Activated naive CD4-positive, alpha-beta T cell treated with anti-CD3 and anti-CD28 coated beads, Interleukin-2, amount 50 U/mL, for 24 hours (primary cell): ENCODE results near the gene HILPDA.
A peak's percentile ranks its signal among the peaks of the same experiment; 100 is the strongest.
"Not testable (repeated sequence)": the region's sequence is repeated elsewhere in the genome, so short reads cannot be mapped to it uniquely, and the experiment has no call there.

Experiments
- H3K27ac Mint-ChIP-seq: one replicate; pipeline ENCODE4 v1.8.0; 2021; ENCODE audit warnings: mild to moderate bottlenecking, mixed read lengths
- H3K27me3 Mint-ChIP-seq: one replicate; pipeline ENCODE4 v1.8.0; 2021; ENCODE audit warnings: mixed read lengths
- H3K36me3 Mint-ChIP-seq: one replicate; pipeline ENCODE4 v1.8.0; 2021; ENCODE audit warnings: mixed read lengths
- H3K4me1 Mint-ChIP-seq: one replicate; pipeline ENCODE4 v1.8.0; 2021; ENCODE audit warnings: mixed read lengths
- H3K4me3 Mint-ChIP-seq: one replicate; pipeline ENCODE4 v1.8.0; 2021; ENCODE audit warnings: mild to moderate bottlenecking, mixed read lengths
- H3K9me3 Mint-ChIP-seq: one replicate; pipeline ENCODE4 v1.8.0; 2021; ENCODE audit warnings: mixed read lengths

Gene HILPDA

DNA sequence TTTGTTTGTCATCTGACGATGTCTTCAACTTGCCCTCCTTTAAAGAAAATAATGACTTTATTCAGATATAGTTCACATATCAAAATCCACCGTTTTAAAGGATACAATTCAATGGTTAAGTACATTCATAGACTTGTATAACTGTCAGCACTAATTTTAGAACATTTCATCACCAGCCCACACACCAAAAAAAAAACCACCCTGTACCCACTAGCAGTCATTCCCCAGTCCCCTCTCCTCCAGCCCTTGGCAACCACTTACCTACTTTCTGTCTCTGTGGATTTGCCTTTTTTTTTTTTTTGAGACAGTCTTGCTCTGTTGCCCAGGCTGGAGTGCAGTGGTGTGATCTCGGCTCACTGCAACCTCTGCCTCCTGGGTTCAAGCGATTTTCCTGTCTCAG lies 5.3 kb upstream of the HILPDA start:
- Mint-ChIP-seq H3K4me1 (peaks cover 21% of the 10 kb centered on the region), H3K27ac (peak overlapping the region; percentile 30), H3K36me3 (no peaks in the 10 kb centered on the region), H3K27me3 (peaks cover 7% of the 10 kb centered on the region), H3K4me3 (peak overlapping the region; percentile 5), H3K9me3 (no peaks in the 10 kb centered on the region)

DNA sequence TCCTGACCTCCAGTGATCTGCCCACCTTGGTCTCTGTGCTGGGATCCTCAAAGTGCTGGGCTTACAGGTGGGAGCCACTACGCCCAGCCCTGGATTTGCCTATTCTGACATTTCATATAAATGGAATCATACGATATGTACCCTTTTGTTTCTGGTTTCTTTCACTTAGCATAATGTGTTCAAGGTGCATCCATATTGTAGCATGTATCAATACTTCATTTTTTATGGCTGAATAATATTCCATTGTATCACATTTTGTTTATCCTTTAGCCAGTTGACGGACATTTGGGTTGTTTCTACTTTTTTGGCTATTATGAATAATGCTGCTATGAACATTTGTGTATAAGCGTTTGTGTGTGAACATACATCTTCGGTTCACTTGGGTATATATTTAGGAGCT lies 4.8 kb upstream of the HILPDA start:
- no peak overlapping the region for H3K27ac Mint-ChIP-seq
- H3K4me1 Mint-ChIP-seq, result peaks cover 22% of the 10 kb centered on the region
- peaks cover 7% of the 10 kb centered on the region for H3K27me3 Mint-ChIP-seq
- no peak overlapping the region for H3K4me3 Mint-ChIP-seq
- no peaks in the 10 kb centered on the region for H3K9me3 Mint-ChIP-seq
- H3K36me3 Mint-ChIP-seq, result no peaks in the 10 kb centered on the region

DNA sequence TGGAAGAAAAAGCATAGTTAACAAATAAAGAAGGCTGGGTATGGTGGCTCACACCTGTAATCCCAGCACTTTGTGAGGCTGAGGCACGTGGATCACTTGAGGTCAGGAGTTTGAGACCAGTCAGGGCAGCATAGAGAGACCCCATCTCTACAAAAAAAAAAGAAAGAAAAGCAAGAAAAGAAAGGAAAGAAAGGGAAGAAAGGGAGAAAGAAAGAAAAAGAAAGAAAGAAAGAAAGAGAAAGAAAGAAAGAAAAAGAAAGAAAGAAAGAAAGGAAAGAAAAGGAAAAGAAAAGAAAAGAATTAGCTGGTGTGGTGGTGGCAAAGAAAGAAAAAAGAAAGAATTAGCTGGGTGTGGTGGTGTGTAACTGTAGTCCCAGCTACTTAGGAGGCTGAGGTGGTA lies 3.1 kb upstream of the HILPDA start:
- H3K9me3 Mint-ChIP-seq, result no peaks in the 10 kb centered on the region
- peaks cover 30% of the 10 kb centered on the region for H3K4me1 Mint-ChIP-seq
- H3K4me3 Mint-ChIP-seq, result no peak overlapping the region
- no peaks in the 10 kb centered on the region for H3K36me3 Mint-ChIP-seq
- peaks cover 7% of the 10 kb centered on the region for H3K27me3 Mint-ChIP-seq
- H3K27ac Mint-ChIP-seq, result peak overlapping the region; percentile 51

DNA sequence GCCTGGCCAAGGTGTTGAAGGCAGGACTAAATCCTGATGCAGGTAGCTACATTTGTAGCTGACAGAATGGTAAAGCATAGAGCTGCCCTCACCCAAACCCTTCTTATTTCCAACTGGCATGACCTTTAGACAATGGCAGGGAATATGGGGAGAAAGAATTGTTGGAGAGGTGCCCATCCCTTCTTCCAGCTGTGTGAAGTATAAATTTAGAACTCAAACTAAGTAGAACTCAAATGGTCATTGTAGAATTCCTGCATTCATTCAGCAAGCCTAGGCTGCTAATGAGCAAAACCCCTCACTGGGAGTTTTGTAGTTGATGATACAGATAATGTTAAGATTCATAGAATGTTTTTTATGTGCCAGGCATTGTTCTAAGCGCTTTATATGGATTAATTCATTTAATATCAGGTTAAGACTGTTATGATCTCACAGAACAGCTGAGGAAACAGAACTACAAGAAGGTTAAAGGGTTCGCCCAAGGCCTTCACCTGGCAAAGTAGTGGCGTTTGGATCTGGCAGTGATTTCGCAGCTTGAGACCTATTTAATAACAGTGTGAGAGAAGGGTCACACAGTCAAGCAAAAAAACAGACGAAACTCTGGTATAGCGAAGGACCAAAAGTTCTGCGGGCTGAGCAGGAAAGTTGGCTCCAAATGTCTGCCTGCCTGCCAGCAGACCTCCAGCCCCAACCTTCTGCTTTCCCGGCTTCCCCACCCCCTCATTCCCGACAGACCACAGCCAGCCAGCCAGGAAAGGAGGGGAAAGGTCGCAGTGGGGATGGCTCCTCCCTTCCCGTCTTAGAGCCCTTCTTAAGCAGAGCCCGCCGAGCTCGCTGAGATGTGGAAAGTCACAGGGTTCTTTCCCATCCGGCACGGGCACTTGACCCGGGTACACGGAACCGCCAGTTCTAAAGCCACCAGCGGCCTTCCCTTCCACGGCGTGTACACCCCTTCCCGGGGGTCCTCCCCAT lies 1.6 kb upstream of the HILPDA start:
- Mint-ChIP-seq H3K9me3 (no peaks in the 10 kb centered on the region), H3K36me3 (peaks cover 5% of the 10 kb centered on the region), H3K4me1 (peaks cover 43% of the 10 kb centered on the region), H3K27me3 (peaks cover 7% of the 10 kb centered on the region), H3K4me3 (no peak overlapping the region), H3K27ac (no peak overlapping the region)

DNA sequence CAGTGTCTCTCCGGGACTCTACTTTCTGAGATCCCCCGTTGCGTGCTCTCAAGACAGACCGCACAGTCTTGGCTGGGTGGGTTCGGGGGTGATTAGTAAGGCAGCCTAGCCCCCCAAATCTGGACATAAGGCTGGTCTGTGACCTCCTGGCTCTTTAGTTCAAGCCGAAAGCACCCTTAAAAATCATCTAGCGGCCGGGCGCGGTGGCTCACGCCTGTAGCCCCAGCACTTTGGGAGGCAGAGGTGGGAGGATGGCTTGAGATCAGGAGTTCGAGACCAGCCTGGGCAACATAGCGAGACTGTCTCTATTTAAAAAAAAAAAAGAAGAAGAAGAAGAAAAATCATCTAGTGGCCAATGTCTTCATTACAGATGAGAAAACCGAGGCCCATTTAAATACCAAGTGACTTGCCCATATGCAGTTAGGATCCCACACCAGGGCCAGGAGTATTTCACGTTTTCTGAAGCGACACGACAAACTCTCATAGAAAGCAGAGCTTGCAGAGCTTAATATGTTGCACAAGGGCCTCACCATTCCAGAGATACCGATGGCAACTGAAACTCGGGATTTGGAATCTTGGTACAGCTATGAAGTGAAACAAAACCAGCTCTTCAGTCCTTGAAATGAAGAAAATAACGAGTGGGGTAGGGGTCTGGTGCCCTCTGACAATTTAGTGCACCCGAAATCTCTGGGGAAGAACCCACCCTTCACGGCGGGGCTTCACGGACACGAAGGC lies 703 bp upstream of the HILPDA start:
- peaks cover 5% of the 10 kb centered on the region for H3K36me3 Mint-ChIP-seq

DNA sequence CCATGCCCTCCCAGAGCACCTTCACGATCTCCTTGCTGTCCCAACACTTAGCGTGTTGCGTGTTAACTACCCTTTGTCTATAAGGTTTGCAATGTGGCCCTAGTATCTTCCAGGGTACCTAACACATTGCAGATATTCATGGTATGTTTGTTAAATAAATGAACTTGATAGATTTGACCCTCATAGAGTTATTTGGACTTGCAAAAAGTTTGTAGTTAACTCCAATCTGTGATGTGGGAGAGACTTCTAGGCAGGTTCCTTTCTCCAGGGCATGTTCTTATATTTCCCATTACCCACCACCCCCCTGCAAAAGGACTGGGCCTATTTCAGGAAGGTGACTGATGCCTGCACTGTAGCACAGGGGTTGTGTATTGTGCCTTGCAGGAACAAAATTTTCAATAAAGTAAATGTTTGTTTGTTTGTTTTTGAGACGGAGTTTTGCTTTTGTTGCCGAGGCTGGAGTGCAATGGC lies 612 bp downstream of the HILPDA start:
- H3K4me1 Mint-ChIP-seq, result peaks cover 46% of the 10 kb centered on the region
- H3K36me3 Mint-ChIP-seq, result peaks cover 5% of the 10 kb centered on the region
- peak overlapping the region; percentile 82 for H3K27ac Mint-ChIP-seq
- peak overlapping the region; percentile 90 for H3K4me3 Mint-ChIP-seq
- H3K27me3 Mint-ChIP-seq, result peaks cover 7% of the 10 kb centered on the region
- no peaks in the 10 kb centered on the region for H3K9me3 Mint-ChIP-seq

More for the DNA sequence above, 703 bp upstream of the HILPDA start:
- Mint-ChIP-seq H3K27ac (peak overlapping the region; percentile 98), H3K27me3 (peaks cover 7% of the 10 kb centered on the region), H3K9me3 (no peaks in the 10 kb centered on the region), H3K4me3 (peak overlapping the region; percentile 90), H3K4me1 (peaks cover 51% of the 10 kb centered on the region)

DNA sequence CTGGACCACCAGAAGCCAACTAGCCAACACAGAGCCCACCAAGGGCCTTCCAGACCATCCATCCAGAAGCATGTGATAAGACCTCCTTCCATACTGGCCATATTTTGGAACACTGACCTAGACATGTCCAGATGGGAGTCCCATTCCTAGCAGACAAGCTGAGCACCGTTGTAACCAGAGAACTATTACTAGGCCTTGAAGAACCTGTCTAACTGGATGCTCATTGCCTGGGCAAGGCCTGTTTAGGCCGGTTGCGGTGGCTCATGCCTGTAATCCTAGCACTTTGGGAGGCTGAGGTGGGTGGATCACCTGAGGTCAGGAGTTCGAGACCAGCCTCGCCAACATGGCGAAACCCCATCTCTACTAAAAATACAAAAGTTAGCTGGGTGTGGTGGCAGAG lies 1.7 kb downstream of the HILPDA start:
- H3K36me3 Mint-ChIP-seq, H3K27me3 Mint-ChIP-seq, H3K9me3 Mint-ChIP-seq: not testable (repeated sequence)
- peak overlapping the region; percentile 90 for H3K4me3 Mint-ChIP-seq
- H3K27ac Mint-ChIP-seq, result peak overlapping the region; percentile 4
- peaks cover 37% of the 10 kb centered on the region for H3K4me1 Mint-ChIP-seq

DNA sequence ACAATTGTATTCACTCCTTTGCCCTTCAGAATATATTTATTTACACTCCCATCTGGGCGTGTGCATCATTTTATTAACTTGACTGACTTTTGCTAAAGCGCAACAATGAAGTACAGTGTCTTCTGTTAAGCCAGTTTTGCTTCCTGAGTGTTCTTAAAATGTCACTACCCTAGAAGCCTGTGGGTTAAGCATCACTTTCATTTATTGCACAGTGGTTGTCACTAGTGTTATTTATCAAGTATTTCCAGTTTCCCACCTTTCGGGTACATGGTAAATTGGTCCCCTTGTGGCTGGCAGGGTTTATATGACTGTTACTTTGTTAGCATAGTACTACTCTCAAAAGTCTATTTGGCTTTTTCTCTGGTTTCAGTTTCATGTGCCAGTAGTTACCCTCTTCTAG lies 3.3 kb downstream of the HILPDA start:
- Mint-ChIP-seq H3K27ac (peak overlapping the region; percentile 90), H3K27me3 (no peaks in the 10 kb centered on the region), H3K4me3 (peak overlapping the region; percentile 80), H3K4me1 (peaks cover 35% of the 10 kb centered on the region), H3K36me3 (peaks cover 5% of the 10 kb centered on the region), H3K9me3 (no peaks in the 10 kb centered on the region)

DNA sequence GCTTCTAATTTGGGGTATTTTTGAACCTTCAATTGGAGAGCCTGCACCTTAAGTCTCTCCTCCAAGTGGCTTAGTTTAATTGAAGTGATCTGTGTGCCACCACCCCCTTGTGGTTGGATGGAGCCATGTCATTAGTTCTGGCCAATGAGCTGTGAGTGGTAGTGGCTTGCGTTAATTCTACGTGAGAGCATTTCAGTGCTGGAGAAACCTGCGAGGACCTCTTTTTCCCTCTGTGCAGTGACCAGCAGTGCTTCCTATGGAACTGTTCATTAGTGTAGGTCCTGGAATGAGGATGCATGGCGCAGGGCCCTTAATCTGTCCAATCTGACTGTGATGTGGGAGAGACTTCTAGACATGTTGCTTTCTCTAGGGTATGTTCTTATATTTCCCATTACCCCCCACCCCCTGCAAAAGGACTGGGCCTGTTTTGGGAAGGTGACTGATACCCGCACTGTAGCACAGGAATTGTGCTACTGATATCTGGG lies 3.8 kb downstream of the HILPDA start:
- peak overlapping the region; percentile 49 for H3K4me3 Mint-ChIP-seq
- H3K9me3 Mint-ChIP-seq, result no peaks in the 10 kb centered on the region
- peak overlapping the region; percentile 77 for H3K27ac Mint-ChIP-seq
- H3K36me3 Mint-ChIP-seq, result peaks cover 5% of the 10 kb centered on the region
- peaks cover 35% of the 10 kb centered on the region for H3K4me1 Mint-ChIP-seq
- no peaks in the 10 kb centered on the region for H3K27me3 Mint-ChIP-seq

DNA sequence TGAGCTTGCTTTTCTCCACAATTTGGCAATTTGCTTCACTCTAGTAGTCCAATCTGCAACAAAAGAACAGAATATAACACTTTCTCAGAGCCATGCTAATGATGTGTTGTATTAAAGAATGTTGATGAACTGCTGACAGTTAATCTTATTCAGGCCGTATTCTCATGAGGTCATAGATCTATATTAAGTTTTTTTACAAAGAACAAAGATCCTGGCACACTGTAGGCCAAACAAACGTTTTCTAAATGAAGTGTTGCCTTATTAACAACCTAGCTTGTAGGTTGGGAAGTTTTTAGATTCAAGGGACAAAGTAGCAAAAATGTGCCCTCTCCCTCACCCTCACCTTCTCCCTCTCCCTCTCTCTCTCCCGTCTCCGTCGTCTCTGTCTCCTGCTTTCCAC lies 6.8 kb downstream of the HILPDA start:
- Mint-ChIP-seq H3K4me3 (no peak overlapping the region), H3K4me1 (peaks cover 22% of the 10 kb centered on the region), H3K27ac (no peak overlapping the region), H3K27me3 (no peaks in the 10 kb centered on the region), H3K36me3 (peaks cover 5% of the 10 kb centered on the region), H3K9me3 (no peaks in the 10 kb centered on the region)

DNA sequence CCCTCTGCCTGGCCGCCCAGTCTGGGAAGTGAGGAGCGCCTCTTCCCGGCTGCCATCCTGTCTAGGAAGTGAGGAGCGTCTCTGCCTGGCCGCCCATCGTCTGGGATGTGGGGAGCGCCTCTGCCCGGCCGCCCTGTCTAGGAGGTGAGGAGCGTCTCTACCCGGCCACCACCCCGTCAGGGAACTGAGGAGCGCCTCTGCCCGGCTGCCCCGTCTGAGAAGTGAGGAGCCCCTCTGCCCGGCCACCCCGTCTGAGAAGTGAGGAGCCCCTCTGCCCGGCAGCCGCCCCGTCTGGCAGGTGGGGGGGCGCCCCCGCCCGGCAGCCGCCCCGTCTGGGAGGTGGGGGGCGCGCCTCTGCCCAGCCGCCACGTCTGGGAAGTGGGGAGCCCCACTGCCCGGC lies 7.7 kb downstream of the HILPDA start:
- H3K27ac Mint-ChIP-seq, H3K9me3 Mint-ChIP-seq, H3K4me3 Mint-ChIP-seq, H3K27me3 Mint-ChIP-seq, H3K36me3 Mint-ChIP-seq: not testable (repeated sequence)
- H3K4me1 Mint-ChIP-seq, result peaks cover 16% of the 10 kb centered on the region

DNA sequence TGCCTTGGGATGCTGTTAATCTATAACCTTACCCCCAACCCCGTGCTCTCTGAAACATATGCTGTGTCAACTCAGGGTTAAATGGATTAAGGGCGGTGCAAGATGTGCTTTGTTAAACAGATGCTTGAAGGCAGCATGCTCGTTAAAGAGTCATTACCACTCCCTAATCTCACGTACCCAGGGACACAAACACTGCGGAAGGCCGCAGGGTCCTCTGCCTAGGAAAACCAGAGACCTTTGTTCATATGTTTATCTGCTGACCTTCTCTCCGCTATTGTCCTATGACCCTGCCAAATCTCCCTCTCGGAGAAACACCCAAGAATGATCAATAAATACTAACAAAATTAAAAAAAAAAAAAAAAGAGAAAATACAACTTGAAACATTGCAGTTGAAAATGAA lies 8.3 kb downstream of the HILPDA start:
- not testable (repeated sequence) for H3K27me3 Mint-ChIP-seq, H3K4me3 Mint-ChIP-seq, H3K36me3 Mint-ChIP-seq, H3K27ac Mint-ChIP-seq, H3K9me3 Mint-ChIP-seq
- peaks cover 10% of the 10 kb centered on the region for H3K4me1 Mint-ChIP-seq

DNA sequence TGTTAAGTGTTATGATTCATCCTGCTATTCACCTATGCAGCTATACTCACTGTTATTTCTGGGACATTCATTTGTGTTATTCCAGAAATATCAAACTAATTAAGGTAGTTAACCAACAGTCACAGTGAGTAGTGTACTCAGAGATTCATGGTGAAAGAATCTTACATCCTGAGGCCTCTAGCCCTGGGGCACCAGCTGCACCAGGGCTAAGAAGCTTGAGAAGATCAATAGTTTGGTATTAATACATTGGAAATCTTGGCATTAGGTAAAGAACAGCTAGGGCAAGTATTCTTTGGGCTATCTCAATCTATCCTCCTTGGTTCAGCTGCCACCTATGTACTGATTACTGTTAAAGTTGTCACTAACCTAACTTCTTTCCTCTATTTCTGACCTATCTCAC lies 11.2 kb downstream of the HILPDA start:
- not testable (repeated sequence) for H3K9me3 Mint-ChIP-seq

DNA sequence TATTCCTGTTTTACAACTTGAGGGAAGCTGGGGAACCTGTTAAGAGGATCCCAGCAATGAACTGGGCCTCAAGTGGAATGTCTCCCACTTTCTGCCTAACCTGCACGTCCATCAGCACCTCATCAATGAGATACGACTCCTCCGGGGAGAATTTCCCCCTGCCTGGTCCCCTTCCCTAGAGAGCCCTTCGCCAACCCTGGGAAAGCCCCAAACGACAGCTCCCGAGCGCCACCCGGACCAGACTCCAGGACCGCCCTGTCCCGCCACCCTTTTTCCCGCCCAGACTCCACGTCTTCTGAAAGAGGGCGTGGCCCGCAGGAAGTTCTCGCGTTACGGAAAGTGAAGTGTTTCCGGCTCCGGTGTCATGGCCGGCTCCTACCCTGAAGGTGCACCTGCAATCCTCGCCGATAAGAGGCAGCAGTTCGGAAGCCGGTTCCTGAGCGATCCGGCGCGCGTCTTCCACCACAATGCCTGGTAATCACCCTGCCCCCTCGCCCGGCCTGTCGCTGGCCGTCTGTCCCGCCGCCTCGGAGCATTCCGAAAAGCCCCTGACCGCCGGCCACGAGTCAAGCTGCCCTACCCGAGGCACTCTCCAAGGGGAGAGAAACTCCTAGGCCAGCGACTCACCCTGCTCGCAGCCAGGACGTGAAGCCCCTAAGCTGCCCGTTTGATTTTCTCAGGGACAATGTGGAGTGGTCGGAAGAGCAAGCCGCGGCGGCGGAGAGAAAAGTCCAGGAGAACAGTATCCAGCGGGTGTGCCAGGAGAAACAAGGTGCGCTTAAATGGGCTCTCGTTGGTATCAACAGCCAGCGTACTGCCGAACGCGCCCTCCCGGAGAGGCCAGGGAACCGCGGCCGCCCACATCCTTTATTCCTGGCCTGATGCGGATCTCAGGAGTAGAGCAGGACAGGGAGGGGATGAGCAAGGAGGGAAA lies 21.0 kb downstream of the HILPDA start, which contains the start of gene METTL2B:
TSS of gene METTL2B (plus strand) at position 347 of the 934 bp plus-strand sequence. CDS start at position 365, 18 bp downstream.
- H3K27me3 Mint-ChIP-seq, H3K36me3 Mint-ChIP-seq, H3K9me3 Mint-ChIP-seq: not testable (repeated sequence)

More for the DNA sequence above, 11.2 kb downstream of the HILPDA start:
- not testable (repeated sequence) for H3K4me3 Mint-ChIP-seq, H3K4me1 Mint-ChIP-seq, H3K36me3 Mint-ChIP-seq, H3K27me3 Mint-ChIP-seq, H3K27ac Mint-ChIP-seq

DNA sequence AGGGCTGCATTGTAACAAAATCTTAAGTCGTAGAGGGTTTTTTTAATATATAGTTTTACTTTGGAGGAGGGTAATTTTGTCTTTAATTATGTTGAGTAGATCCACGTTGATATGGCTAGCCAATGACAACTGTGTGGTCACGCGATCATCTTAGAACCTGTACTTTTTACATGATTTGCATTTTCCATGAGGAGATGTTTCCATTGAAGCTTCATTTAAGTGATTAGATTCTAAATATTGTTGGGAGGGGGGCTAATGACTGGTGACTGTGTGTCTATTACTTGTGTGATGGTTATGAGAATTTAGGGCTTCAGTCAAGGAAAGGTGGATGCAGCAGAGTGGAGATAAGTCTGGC lies 21.6 kb downstream of the HILPDA start:
- peak overlapping the region; percentile 91 for H3K4me3 Mint-ChIP-seq

More for the DNA sequence above, 21.0 kb downstream of the HILPDA start, which contains the start of gene METTL2B:
- peak within 1 kb of the TSS; percentile 91 for H3K4me3 Mint-ChIP-seq
- peaks cover 26% of the 10 kb centered on the region for H3K4me1 Mint-ChIP-seq
- H3K27ac Mint-ChIP-seq, result peak within 1 kb of the TSS; percentile 99

More for the DNA sequence above, 21.6 kb downstream of the HILPDA start:
- H3K36me3 Mint-ChIP-seq, H3K9me3 Mint-ChIP-seq, H3K27me3 Mint-ChIP-seq: not testable (repeated sequence)
- Mint-ChIP-seq H3K4me1 (peaks cover 26% of the 10 kb centered on the region), H3K27ac (peak overlapping the region; percentile 99)
